Natural killer cell treated with Interleukin-12 subunit alpha and Interleukin-12 subunit beta and Interleukin-15 and Interleukin-18, amount 100 ng/mL, for 72 hours (primary cell): Measurements from ENCODE around the gene KMT2B. TPM values are rescaled to one million over a fixed set of nuclear protein-coding genes. Genes with fewer than 3 reads are reported as not detected.

Source experiments
- ATAC-seq, 2 donors: fragments of 150-1000 bp; cut with Tn5 transposase in 1 of 2; sonication (Bioruptor Pico), chemical (Tn5 transposase) in 1 of 2; 2 replicates each; pipeline ENCODE4 v1.10.0; 2021
- DNase-seq: peaks from one replicate; pipeline ENCODE4 v3.0.0; 2022; ENCODE audit warnings: low spot score
- H3K27ac Mint-ChIP-seq, 2 donors: 1 replicate in 1 of 2; 2 replicates in 1 of 2; pipeline ENCODE4 v1.8.0; 2022; ENCODE audit warnings: mixed read lengths in 2 of 2, mild to moderate bottlenecking in 1 of 2, moderate library complexity in 1 of 2
- H3K27me3 Mint-ChIP-seq, 2 donors: 1 replicate in 1 of 2; 2 replicates in 1 of 2; pipeline ENCODE4 v1.8.0; 2022; ENCODE audit warnings: mixed read lengths in 2 of 2
- H3K36me3 Mint-ChIP-seq: one replicate; pipeline ENCODE4 v1.8.0; 2022; ENCODE audit warnings: mixed read lengths
- H3K4me1 Mint-ChIP-seq, 2 donors: 1 replicate in 1 of 2; 2 replicates in 1 of 2; pipeline ENCODE4 v1.8.0; 2022; ENCODE audit warnings: low read depth in 2 of 2, mixed read lengths in 2 of 2, mild to moderate bottlenecking in 1 of 2
- H3K4me3 Mint-ChIP-seq: one replicate; pipeline ENCODE4 v1.8.0; 2022; ENCODE audit warnings: mixed read lengths
- H3K9me3 Mint-ChIP-seq: 2 replicates; pipeline ENCODE4 v1.8.0; 2022; ENCODE audit warnings: mixed read lengths
- total RNA-seq, 2 donors: library from RNA; stranded (reverse); gene quantifications; one replicate each; pipeline ENCODE4 v1.2.3, GENCODE V29; 2022

Gene KMT2B
- total RNA-seq, 2 donors from 2014 or later = 80.1 to 137 TPM

GRCh38 chr19:35744430-35745327, 26.9 kb downstream of the KMT2B start:
- no peaks in the 10 kb centered on the region for H3K9me3 Mint-ChIP-seq
- peak overlapping the region; percentile 98 for H3K4me3 Mint-ChIP-seq

GRCh38 chr19:35745328-35746086, 27.7 kb downstream of the KMT2B start, which contains the start of the genes PSENEN and U2AF1L4:
PSENEN (plus strand) TSS chr19:35745651; CDS start chr19:35745931, 280 bp downstream.
U2AF1L4 (minus strand) TSS chr19:35745418; CDS start chr19:35745391, 27 bp downstream.
- H3K4me1 Mint-ChIP-seq = peaks cover 51 to 57% of the 10 kb centered on the region in 2 donors

More at GRCh38 chr19:35744430-35745327, 26.9 kb downstream of the KMT2B start:
- H3K27me3 Mint-ChIP-seq = no peaks in the 10 kb centered on the region
- DNase-seq (peak; percentile 95), ATAC-seq (peak; percentile 71 to 77)
- peak overlapping the region; percentile 94 to 97 for H3K27ac Mint-ChIP-seq
- no peaks in the 10 kb centered on the region for H3K36me3 Mint-ChIP-seq
- H3K4me1 Mint-ChIP-seq = peaks cover 47 to 55% of the 10 kb centered on the region in 2 donors

GRCh38 chr19:35746087-35746462, 28.3 kb downstream of the KMT2B start:
- no peak for ATAC-seq
- H3K36me3 Mint-ChIP-seq = no peaks in the 10 kb centered on the region
- H3K9me3 Mint-ChIP-seq = no peaks in the 10 kb centered on the region
- peak overlapping the region; percentile 98 for H3K4me3 Mint-ChIP-seq
- no peaks in the 10 kb centered on the region for H3K27me3 Mint-ChIP-seq
- DNase-seq = no peak
- H3K27ac Mint-ChIP-seq = peak overlapping the region; percentile 94 to 97
- peaks cover 45 to 51% of the 10 kb centered on the region in 2 donors for H3K4me1 Mint-ChIP-seq

More at GRCh38 chr19:35745328-35746086, 27.7 kb downstream of the KMT2B start, which contains the start of the genes PSENEN and U2AF1L4:
- ATAC-seq (peak; percentile 77 to 82), DNase-seq (peak; percentile 99)
- Mint-ChIP-seq H3K4me3 (peak within 1 kb of the TSS; percentile 98), H3K9me3 (no peaks in the 10 kb centered on the region), H3K27me3 (no peaks in the 10 kb centered on the region), H3K36me3 (no peaks in the 10 kb centered on the region), H3K27ac (peak within 1 kb of the TSS; percentile 94 to 97)

GRCh38 chr19:35746531-35746930, 28.7 kb downstream of the KMT2B start:
- ATAC-seq (no peak), DNase-seq (no peak)
- peak overlapping the region; percentile 98 for H3K4me3 Mint-ChIP-seq
- peaks cover 45 to 50% of the 10 kb centered on the region in 2 donors for H3K4me1 Mint-ChIP-seq
- no peaks in the 10 kb centered on the region for H3K9me3 Mint-ChIP-seq
- H3K27me3 Mint-ChIP-seq = no peaks in the 10 kb centered on the region
- peak overlapping the region; percentile 94 to 97 for H3K27ac Mint-ChIP-seq
- no peaks in the 10 kb centered on the region for H3K36me3 Mint-ChIP-seq

GRCh38 chr19:35748106-35749020, 30.6 kb downstream of the KMT2B start, which contains the start of gene LIN37:
LIN37 (plus strand) TSS chr19:35748576; CDS start chr19:35748725, 149 bp downstream.
- Mint-ChIP-seq H3K4me3 (peak within 1 kb of the TSS; percentile 98), H3K9me3 (no peaks in the 10 kb centered on the region)

GRCh38 chr19:35750167-35750566, 32.4 kb downstream of the KMT2B start:
- ATAC-seq (no peak), DNase-seq (no peak)
- Mint-ChIP-seq H3K36me3 (no peaks in the 10 kb centered on the region), H3K9me3 (no peaks in the 10 kb centered on the region), H3K4me1 (peaks cover 31 to 32% of the 10 kb centered on the region in 2 donors), H3K4me3 (peak overlapping the region; percentile 41), H3K27me3 (peaks cover 0 to 6% of the 10 kb centered on the region in 2 donors), H3K27ac (peak overlapping the region in 1 of 2 donors; percentile 64)

More at GRCh38 chr19:35748106-35749020, 30.6 kb downstream of the KMT2B start, which contains the start of gene LIN37:
- Mint-ChIP-seq H3K36me3 (no peaks in the 10 kb centered on the region), H3K27ac (peak within 1 kb of the TSS; percentile 76 to 94), H3K4me1 (peaks cover 36 to 41% of the 10 kb centered on the region in 2 donors), H3K27me3 (no peaks in the 10 kb centered on the region)
- DNase-seq (peak; percentile 99), ATAC-seq (peak; percentile 86 to 90)

- Mint-ChIP-seq H3K27ac (no peak overlapping the region), H3K36me3 (no peaks in the 10 kb centered on the region), H3K4me3 (no peak overlapping the region), H3K9me3 (no peaks in the 10 kb centered on the region), H3K4me1 (peaks cover 28 to 34% of the 10 kb centered on the region in 2 donors), H3K27me3 (peaks cover 0 to 11% of the 10 kb centered on the region in 2 donors)
- DNase-seq (no peak), ATAC-seq (no peak)
Observed at GRCh38 chr19:35751839-35752745, 34.3 kb downstream of the KMT2B start.

- Mint-ChIP-seq H3K27me3 (peaks cover 0 to 11% of the 10 kb centered on the region in 2 donors), H3K27ac (no peak overlapping the region), H3K36me3 (no peaks in the 10 kb centered on the region), H3K4me1 (peaks cover 27 to 39% of the 10 kb centered on the region in 2 donors), H3K4me3 (no peak overlapping the region), H3K9me3 (no peaks in the 10 kb centered on the region)
- no peak for ATAC-seq
- DNase-seq = no peak
Observed at GRCh38 chr19:35752746-35753350, 35.0 kb downstream of the KMT2B start.

- H3K27me3 Mint-ChIP-seq = peaks cover 0 to 11% of the 10 kb centered on the region in 2 donors
- H3K36me3 Mint-ChIP-seq = no peaks in the 10 kb centered on the region
- H3K4me1 Mint-ChIP-seq = peaks cover 21 to 33% of the 10 kb centered on the region in 2 donors
- no peak overlapping the region for H3K4me3 Mint-ChIP-seq
- DNase-seq (no peak), ATAC-seq (no peak)
- H3K27ac Mint-ChIP-seq = no peak overlapping the region
- no peaks in the 10 kb centered on the region for H3K9me3 Mint-ChIP-seq
Observed at GRCh38 chr19:35753634-35754369, 36.0 kb downstream of the KMT2B start.

- peaks cover 21 to 35% of the 10 kb centered on the region in 2 donors for H3K4me1 Mint-ChIP-seq
- H3K27me3 Mint-ChIP-seq = peaks cover 0 to 11% of the 10 kb centered on the region in 2 donors
- H3K4me3 Mint-ChIP-seq = peak overlapping the region; percentile 27
- H3K27ac Mint-ChIP-seq = no peak overlapping the region
- no peak for DNase-seq
- H3K36me3 Mint-ChIP-seq = no peaks in the 10 kb centered on the region
- ATAC-seq = no peak
- no peaks in the 10 kb centered on the region for H3K9me3 Mint-ChIP-seq
Observed at GRCh38 chr19:35754370-35755130, 36.7 kb downstream of the KMT2B start.
